ENCODE data around the gene RTP5.

The RTP5 gene

GRCh38 chr2:241862775-241863535 lies 6.6 kb upstream of the RTP5 start:
- Histone ChIP-seq H3K9ac (ENCODE audit: low read depth, low read length) (no peak overlapping the region), H4K20me1 (ENCODE audit: insufficient read depth, low read length) (peaks cover 33% of the 10 kb centered on the region; the same call in 1 of the 2 replicates), H3K4me2 (ENCODE audit: insufficient read depth, low read length) (no peak overlapping the region), H3K4me3 (ENCODE audit: low read depth in 1 of 2, low read length in 2 of 2) (no peak overlapping the region), H3K79me2 (ENCODE audit: insufficient read depth, low read length) (no peaks in the 10 kb centered on the region), H3K27me3 (ENCODE audit: insufficient read depth, low read length, poor library complexity) (peaks cover 9% of the 10 kb centered on the region), H2AFZ (ENCODE audit: low read depth, low read length) (no peak overlapping the region), H3K27ac (ENCODE audit: low read length) (no peak overlapping the region), H3K36me3 (ENCODE audit: insufficient read depth, low read length) (no peaks in the 10 kb centered on the region), H3K9me3 (ENCODE audit: insufficient read depth, low read length, severe bottlenecking) (no peaks in the 10 kb centered on the region), H3K4me1 (ENCODE audit: insufficient read depth, low read length) (peaks cover 74% of the 10 kb centered on the region)
- TF ChIP-seq EZH2 (IDR thresholded peaks at IDR 0.05; ENCODE audit: borderline replicate concordance, low read depth, low read length, severe bottlenecking) (no peak), CTCF (IDR thresholded peaks at IDR 0.05; ENCODE audit: borderline replicate concordance, extremely low read depth, low read length, poor library complexity, severe bottlenecking) (no peak)
- no peak for DNase-seq
- no peak for ATAC-seq (ENCODE audit: insufficient read depth, low read depth)

GRCh38 chr2:241863536-241863954 lies 6.0 kb upstream of the RTP5 start:
- H3K27ac ChIP-seq (ENCODE audit: low read length), result no peak overlapping the region
- H3K4me2 ChIP-seq (ENCODE audit: insufficient read depth, low read length), result peak overlapping the region; percentile 41; the same call in 1 of the 2 replicates
- H3K4me1 ChIP-seq (ENCODE audit: insufficient read depth, low read length), result peaks cover 79% of the 10 kb centered on the region
- no peak overlapping the region for H3K4me3 ChIP-seq (ENCODE audit: low read depth in 1 of 2, low read length in 2 of 2)
- no peak for ATAC-seq (ENCODE audit: insufficient read depth, low read depth)
- H2AFZ ChIP-seq (ENCODE audit: low read depth, low read length), result no peak overlapping the region
- H3K9me3 ChIP-seq (ENCODE audit: insufficient read depth, low read length, severe bottlenecking), result no peaks in the 10 kb centered on the region
- no peaks in the 10 kb centered on the region for H3K36me3 ChIP-seq (ENCODE audit: insufficient read depth, low read length)
- no peak for TF ChIP-seq EZH2 (IDR thresholded peaks at IDR 0.05; ENCODE audit: borderline replicate concordance, low read depth, low read length, severe bottlenecking)
- TF ChIP-seq CTCF (IDR thresholded peaks at IDR 0.05; ENCODE audit: borderline replicate concordance, extremely low read depth, low read length, poor library complexity, severe bottlenecking), result no peak
- DNase-seq, result peak; percentile 49
- peaks cover 9% of the 10 kb centered on the region for H3K27me3 ChIP-seq (ENCODE audit: insufficient read depth, low read length, poor library complexity)
- H3K9ac ChIP-seq (ENCODE audit: low read depth, low read length), result no peak overlapping the region
- no peaks in the 10 kb centered on the region for H3K79me2 ChIP-seq (ENCODE audit: insufficient read depth, low read length)
- peaks cover 37% of the 10 kb centered on the region for H4K20me1 ChIP-seq (ENCODE audit: insufficient read depth, low read length)

GRCh38 chr2:241864168-241864849 lies 5.2 kb upstream of the RTP5 start:
- peaks cover 9% of the 10 kb centered on the region for H3K27me3 ChIP-seq (ENCODE audit: insufficient read depth, low read length, poor library complexity)
- no peaks in the 10 kb centered on the region for H3K79me2 ChIP-seq (ENCODE audit: insufficient read depth, low read length)
- peaks cover 79% of the 10 kb centered on the region for H3K4me1 ChIP-seq (ENCODE audit: insufficient read depth, low read length)
- DNase-seq (no peak), ATAC-seq (ENCODE audit: insufficient read depth, low read depth) (no peak)
- H3K27ac ChIP-seq (ENCODE audit: low read length), result peak overlapping the region; percentile 48
- H2AFZ ChIP-seq (ENCODE audit: low read depth, low read length), result no peak overlapping the region
- peak overlapping the region; percentile 41 for H3K4me2 ChIP-seq (ENCODE audit: insufficient read depth, low read length)
- no peaks in the 10 kb centered on the region for H3K9me3 ChIP-seq (ENCODE audit: insufficient read depth, low read length, severe bottlenecking)
- no peak overlapping the region for H3K9ac ChIP-seq (ENCODE audit: low read depth, low read length)
- TF ChIP-seq CTCF (IDR thresholded peaks at IDR 0.05; ENCODE audit: borderline replicate concordance, extremely low read depth, low read length, poor library complexity, severe bottlenecking), result no peak
- TF ChIP-seq EZH2 (IDR thresholded peaks at IDR 0.05; ENCODE audit: borderline replicate concordance, low read depth, low read length, severe bottlenecking), result no peak
- 0 out of 4 replicates have a peak overlapping the region, but pooled peaks of 1 of the 2 experiments have one; percentile 1 for H3K4me3 ChIP-seq (ENCODE audit: low read depth in 1 of 2, low read length in 2 of 2)
- H3K36me3 ChIP-seq (ENCODE audit: insufficient read depth, low read length), result no peaks in the 10 kb centered on the region
- peaks cover 37% of the 10 kb centered on the region for H4K20me1 ChIP-seq (ENCODE audit: insufficient read depth, low read length)
